Measurements from ENCODE around the gene CTXND1. TPM values are rescaled to one million over a fixed set of nuclear protein-coding genes. Genes with fewer than 3 reads are reported as not detected.

CTXND1 gene
- total and polyA plus RNA-seq, 4 donors, result 0.05 to 0.21 TPM; not detected in 2

GRCh38 chr15:80249973-80250372, 2.0 kb downstream of the CTXND1 start:
- ATAC-seq (ENCODE audit: low FRiP score), result no peak
- H3K36me3 ChIP-seq (ENCODE audit: control insufficient read depth in 1 of 2, insufficient read depth in 2 of 2, low read length in 1 of 2), result no peaks in the 10 kb centered on the region

DNA sequence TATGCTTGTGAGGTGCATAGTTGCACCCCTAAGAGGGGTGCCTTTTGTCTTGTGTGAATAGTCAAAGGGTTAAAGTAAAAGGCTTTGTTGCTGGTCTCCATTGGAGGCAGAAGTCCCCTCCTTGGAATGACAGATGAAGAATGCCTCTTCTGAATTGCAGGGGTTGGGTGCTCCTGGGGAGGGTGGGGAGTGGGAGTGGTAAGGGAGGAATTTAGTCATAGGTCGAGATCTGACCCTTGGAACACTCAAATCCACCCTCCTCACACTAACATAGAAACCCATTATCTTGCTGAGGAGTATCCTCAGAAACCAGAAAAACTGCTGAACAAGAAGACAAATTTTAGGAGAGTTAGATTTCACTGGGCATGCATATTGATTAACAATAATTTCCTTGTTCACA, 4.7 kb downstream of the CTXND1 start:
- ATAC-seq (ENCODE audit: low FRiP score) (no peak), DNase-seq (no peak)
- H3K36me3 ChIP-seq (ENCODE audit: control insufficient read depth in 1 of 2, insufficient read depth in 2 of 2, low read length in 1 of 2), result no peaks in the 10 kb centered on the region
- intact Hi-C loops (cut with DNase I), result no loop called here
- no peak overlapping the region for H3K4me3 ChIP-seq (ENCODE audit: low read length in 2 of 2)
- 31 to 41% methylated on average over 1 of the region's 1 CpG for WGBS, 2 donors
- H3K9me3 ChIP-seq (ENCODE audit: control insufficient read depth, low read length), result no peaks in the 10 kb centered on the region
- no peaks in the 10 kb centered on the region for H3K4me1 ChIP-seq (ENCODE audit: control insufficient read depth in 1 of 2, insufficient read depth in 2 of 2, low read length in 2 of 2)
- H3K27ac ChIP-seq (ENCODE audit: low read depth in 1 of 2, low read length in 2 of 2), result no peak overlapping the region
- no peaks in the 10 kb centered on the region for H3K27me3 ChIP-seq (ENCODE audit: control insufficient read depth in 1 of 2, insufficient read depth in 2 of 2, low read length in 1 of 2)

More at GRCh38 chr15:80249973-80250372, 2.0 kb downstream of the CTXND1 start:
- intact Hi-C loops (cut with DNase I), result no loop called here
- no peaks in the 10 kb centered on the region for H3K4me1 ChIP-seq (ENCODE audit: control insufficient read depth in 1 of 2, insufficient read depth in 2 of 2, low read length in 2 of 2)
- no peak overlapping the region for H3K27ac ChIP-seq (ENCODE audit: low read depth in 1 of 2, low read length in 2 of 2)
- no peak overlapping the region for H3K4me3 ChIP-seq (ENCODE audit: low read length in 2 of 2)
- no peak for DNase-seq
- 62 to 63% methylated on average over 2 of the region's 2 CpGs for WGBS, 2 donors
- no peaks in the 10 kb centered on the region for H3K9me3 ChIP-seq (ENCODE audit: control insufficient read depth, low read length)
- H3K27me3 ChIP-seq (ENCODE audit: control insufficient read depth in 1 of 2, insufficient read depth in 2 of 2, low read length in 1 of 2), result no peaks in the 10 kb centered on the region

DNA sequence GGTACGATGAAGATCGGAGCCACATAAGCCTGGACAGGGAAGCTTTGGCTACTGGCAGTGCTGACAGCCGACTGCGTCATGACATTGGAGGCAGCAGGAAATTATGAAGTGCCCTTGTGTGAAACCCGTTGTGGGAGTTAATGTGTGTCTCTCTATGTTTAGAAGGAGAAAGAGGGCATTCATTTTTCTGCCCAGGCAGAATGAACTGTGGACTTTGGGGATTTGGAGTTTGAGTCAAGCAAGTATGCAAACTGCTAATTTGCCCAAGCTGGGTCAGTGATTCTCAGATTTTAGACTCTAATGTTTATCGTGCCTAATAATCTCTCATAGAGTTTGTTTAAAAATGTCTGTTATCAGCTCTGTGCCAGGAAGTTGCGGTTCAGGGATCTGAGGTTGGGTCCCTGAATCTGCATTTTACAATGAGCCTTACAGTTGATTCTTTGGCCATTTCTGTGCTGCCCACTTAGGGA, 5.6 kb downstream of the CTXND1 start:
- no peak overlapping the region for H3K4me3 ChIP-seq (ENCODE audit: low read length in 2 of 2)
- no peaks in the 10 kb centered on the region for H3K9me3 ChIP-seq (ENCODE audit: control insufficient read depth, low read length)
- intact Hi-C loops (cut with DNase I), result no loop called here
- no peak overlapping the region for H3K27ac ChIP-seq (ENCODE audit: low read depth in 1 of 2, low read length in 2 of 2)
- WGBS, 2 donors, result 43 to 56% methylated on average over 7 of the region's 7 CpGs
- H3K4me1 ChIP-seq (ENCODE audit: control insufficient read depth in 1 of 2, insufficient read depth in 2 of 2, low read length in 2 of 2), result no peaks in the 10 kb centered on the region
- no peak for ATAC-seq (ENCODE audit: low FRiP score)
- no peaks in the 10 kb centered on the region for H3K27me3 ChIP-seq (ENCODE audit: control insufficient read depth in 1 of 2, insufficient read depth in 2 of 2, low read length in 1 of 2)
- no peak for DNase-seq
- no peaks in the 10 kb centered on the region for H3K36me3 ChIP-seq (ENCODE audit: control insufficient read depth in 1 of 2, insufficient read depth in 2 of 2, low read length in 1 of 2)

DNA sequence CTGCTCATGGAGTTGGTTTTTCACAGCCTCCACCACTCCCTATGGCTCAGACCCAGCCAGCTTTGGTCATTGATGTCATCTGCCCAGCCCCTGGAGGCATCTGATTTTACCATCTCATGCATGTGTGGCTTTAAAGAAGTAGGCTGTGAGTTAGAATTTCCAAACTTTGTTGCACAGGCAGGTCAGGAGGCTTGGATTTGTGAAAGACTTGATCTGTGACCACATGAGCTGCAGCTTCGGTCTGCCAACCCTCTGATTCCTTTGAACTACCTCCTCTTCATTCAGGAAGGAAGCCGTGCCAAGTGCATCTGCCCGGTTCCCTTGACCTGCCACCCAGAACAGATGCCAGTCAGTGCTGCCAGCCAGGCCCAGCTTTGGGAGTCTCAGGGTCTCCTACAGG, 9.2 kb downstream of the CTXND1 start:
- no peak for DNase-seq
- no peaks in the 10 kb centered on the region for H3K4me1 ChIP-seq (ENCODE audit: control insufficient read depth in 1 of 2, insufficient read depth in 2 of 2, low read length in 2 of 2)
- H3K27ac ChIP-seq (ENCODE audit: low read depth in 1 of 2, low read length in 2 of 2), result no peak overlapping the region
- no peaks in the 10 kb centered on the region for H3K9me3 ChIP-seq (ENCODE audit: control insufficient read depth, low read length)
- no peak for ATAC-seq (ENCODE audit: low FRiP score)
- H3K27me3 ChIP-seq (ENCODE audit: control insufficient read depth in 1 of 2, insufficient read depth in 2 of 2, low read length in 1 of 2), result no peaks in the 10 kb centered on the region
- WGBS, 2 donors, result 78 to 79% methylated on average over 3 of the region's 3 CpGs
- H3K36me3 ChIP-seq (ENCODE audit: control insufficient read depth in 1 of 2, insufficient read depth in 2 of 2, low read length in 1 of 2), result no peaks in the 10 kb centered on the region
- no peak overlapping the region for H3K4me3 ChIP-seq (ENCODE audit: low read length in 2 of 2)
- intact Hi-C loops (cut with DNase I), result no loop called here

DNA sequence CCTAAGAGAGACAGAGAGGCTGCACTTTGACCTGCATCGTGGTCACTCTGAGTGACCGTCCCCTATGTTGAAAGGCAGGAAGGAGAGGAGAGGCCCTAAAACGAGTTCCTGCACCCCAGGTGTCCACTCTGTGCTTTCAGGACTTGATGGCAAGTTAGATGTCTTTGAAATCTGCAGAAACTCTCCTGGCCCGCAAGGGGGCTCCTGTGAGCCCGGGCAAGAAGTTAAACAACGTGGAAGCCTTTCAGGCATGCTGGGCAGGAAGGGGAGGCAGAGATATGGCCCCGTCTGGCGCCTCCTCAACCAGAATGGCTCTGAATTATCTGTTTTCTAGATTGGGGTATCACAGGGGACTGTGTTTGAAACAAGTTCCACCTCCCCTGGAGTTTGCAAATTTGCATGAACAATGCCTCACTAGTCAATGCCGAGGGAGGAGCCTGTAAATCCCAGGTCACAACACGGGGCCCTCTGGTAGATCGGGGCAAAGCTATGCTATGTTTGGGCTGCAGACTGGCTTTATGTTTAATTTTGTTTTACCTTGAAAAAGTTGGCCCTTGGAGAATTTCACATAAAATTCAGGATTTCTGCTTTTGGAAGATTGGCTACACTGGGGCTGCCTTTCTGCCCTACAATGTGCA, 9.8 kb downstream of the CTXND1 start:
- DNase-seq, result no peak
- no peak overlapping the region for H3K27ac ChIP-seq (ENCODE audit: low read depth in 1 of 2, low read length in 2 of 2)

DNA sequence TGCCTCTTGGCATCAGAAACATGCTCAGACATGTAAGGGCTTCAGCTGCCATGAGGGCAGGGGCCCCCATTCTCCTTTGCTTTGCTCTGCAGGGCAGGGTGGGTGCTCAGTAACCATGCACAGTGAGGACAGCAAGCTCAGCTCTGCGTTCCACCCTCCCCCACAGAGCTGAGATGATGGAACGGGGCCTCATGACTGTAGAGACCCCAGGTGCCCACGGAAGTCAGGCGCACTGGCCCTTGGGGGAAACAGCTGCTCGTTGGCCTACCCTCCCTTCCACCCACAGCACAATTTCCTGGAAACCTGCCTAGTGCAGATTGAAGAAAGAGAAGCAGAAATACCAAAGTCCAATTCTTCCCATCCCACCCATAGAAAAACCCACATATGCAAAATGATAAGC, 10.5 kb downstream of the CTXND1 start:
- Histone ChIP-seq H3K36me3 (ENCODE audit: control insufficient read depth in 1 of 2, insufficient read depth in 2 of 2, low read length in 1 of 2) (no peaks in the 10 kb centered on the region), H3K27ac (ENCODE audit: low read depth in 1 of 2, low read length in 2 of 2) (no peak overlapping the region), H3K9me3 (ENCODE audit: control insufficient read depth, low read length) (no peaks in the 10 kb centered on the region), H3K4me3 (ENCODE audit: low read length in 2 of 2) (no peak overlapping the region), H3K4me1 (ENCODE audit: control insufficient read depth in 1 of 2, insufficient read depth in 2 of 2, low read length in 2 of 2) (no peaks in the 10 kb centered on the region), H3K27me3 (ENCODE audit: control insufficient read depth in 1 of 2, insufficient read depth in 2 of 2, low read length in 1 of 2) (no peaks in the 10 kb centered on the region)
- WGBS, 2 donors, result 56 to 61% methylated on average over 5 of the region's 5 CpGs
- intact Hi-C loops (cut with DNase I), result no loop called here
- no peak for ATAC-seq (ENCODE audit: low FRiP score)
- DNase-seq, result no peak

More for the DNA sequence above, 9.8 kb downstream of the CTXND1 start:
- Histone ChIP-seq H3K27me3 (ENCODE audit: control insufficient read depth in 1 of 2, insufficient read depth in 2 of 2, low read length in 1 of 2) (no peaks in the 10 kb centered on the region), H3K4me1 (ENCODE audit: control insufficient read depth in 1 of 2, insufficient read depth in 2 of 2, low read length in 2 of 2) (no peaks in the 10 kb centered on the region), H3K9me3 (ENCODE audit: control insufficient read depth, low read length) (no peaks in the 10 kb centered on the region), H3K4me3 (ENCODE audit: low read length in 2 of 2) (no peak overlapping the region), H3K36me3 (ENCODE audit: control insufficient read depth in 1 of 2, insufficient read depth in 2 of 2, low read length in 1 of 2) (no peaks in the 10 kb centered on the region)
- ATAC-seq (ENCODE audit: low FRiP score), result no peak
- 36% methylated on average over 11 of the region's 11 CpGs for WGBS, 2 donors
- intact Hi-C loops (cut with DNase I), result no loop called here

DNA sequence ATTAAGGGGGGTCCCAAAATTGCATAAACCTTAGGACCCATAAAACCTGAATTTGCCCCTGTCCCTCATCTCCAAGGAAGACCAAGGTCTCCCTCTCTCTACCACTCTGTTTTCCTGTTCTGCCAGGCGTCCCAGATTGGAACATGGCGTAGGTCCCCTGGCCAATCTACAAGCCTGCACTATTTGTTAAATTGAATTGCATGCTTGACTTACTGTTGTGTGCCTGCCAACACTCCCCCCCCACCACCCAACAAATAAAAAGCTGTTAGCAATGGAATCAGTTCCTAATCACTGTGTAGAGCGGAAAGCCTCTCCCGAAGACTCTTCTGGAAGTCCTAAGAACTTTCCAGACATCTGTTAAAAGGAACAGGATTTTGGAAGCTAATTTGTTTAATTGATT, 11.7 kb downstream of the CTXND1 start:
- 76 to 91% methylated on average over 4 of the region's 4 CpGs for WGBS, 2 donors
- Histone ChIP-seq H3K4me1 (ENCODE audit: control insufficient read depth in 1 of 2, insufficient read depth in 2 of 2, low read length in 2 of 2) (no peaks in the 10 kb centered on the region), H3K36me3 (ENCODE audit: control insufficient read depth in 1 of 2, insufficient read depth in 2 of 2, low read length in 1 of 2) (no peaks in the 10 kb centered on the region), H3K4me3 (ENCODE audit: low read length in 2 of 2) (no peak overlapping the region), H3K27ac (ENCODE audit: low read depth in 1 of 2, low read length in 2 of 2) (no peak overlapping the region), H3K9me3 (ENCODE audit: control insufficient read depth, low read length) (no peaks in the 10 kb centered on the region), H3K27me3 (ENCODE audit: control insufficient read depth in 1 of 2, insufficient read depth in 2 of 2, low read length in 1 of 2) (no peaks in the 10 kb centered on the region)
- ATAC-seq (ENCODE audit: low FRiP score), result no peak
- DNase-seq, result no peak
- intact Hi-C loops (cut with DNase I), result no loop called here

DNA sequence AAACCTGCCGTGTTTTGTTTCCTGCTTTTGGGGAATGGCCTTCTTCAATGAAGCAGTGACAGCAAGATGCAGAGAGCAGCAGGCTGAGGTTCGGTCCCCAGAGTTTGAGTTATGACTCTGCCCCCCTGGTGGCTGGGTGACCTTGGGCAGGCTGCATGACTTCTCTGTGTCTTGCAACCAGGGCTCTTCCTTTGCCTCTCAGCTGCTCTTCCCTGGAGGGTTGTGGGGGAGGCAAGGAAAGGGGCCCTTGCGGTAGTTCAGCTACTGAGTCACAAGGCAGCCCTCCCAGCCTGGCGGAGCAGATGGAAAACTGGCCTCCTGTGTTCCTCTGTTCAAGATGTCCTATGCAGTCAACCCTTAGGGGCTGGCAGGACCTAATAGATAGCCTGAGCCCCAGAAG, 17.1 kb downstream of the CTXND1 start:
- peak; percentile 55 to 78 for DNase-seq
- no peaks in the 10 kb centered on the region for H3K4me1 ChIP-seq (ENCODE audit: control insufficient read depth in 1 of 2, insufficient read depth in 2 of 2, low read length in 2 of 2)
- no peaks in the 10 kb centered on the region for H3K9me3 ChIP-seq (ENCODE audit: control insufficient read depth, low read length)
- 56 to 58% methylated on average over 4 of the region's 4 CpGs for WGBS, 2 donors
- no peaks in the 10 kb centered on the region for H3K27me3 ChIP-seq (ENCODE audit: control insufficient read depth in 1 of 2, insufficient read depth in 2 of 2, low read length in 1 of 2)
- intact Hi-C loops (cut with DNase I), result no loop called here
- no peak for ATAC-seq (ENCODE audit: low FRiP score)
- H3K4me3 ChIP-seq (ENCODE audit: low read length in 2 of 2), result no peak overlapping the region
- no peak overlapping the region for H3K27ac ChIP-seq (ENCODE audit: low read depth in 1 of 2, low read length in 2 of 2)
- no peaks in the 10 kb centered on the region for H3K36me3 ChIP-seq (ENCODE audit: control insufficient read depth in 1 of 2, insufficient read depth in 2 of 2, low read length in 1 of 2)

DNA sequence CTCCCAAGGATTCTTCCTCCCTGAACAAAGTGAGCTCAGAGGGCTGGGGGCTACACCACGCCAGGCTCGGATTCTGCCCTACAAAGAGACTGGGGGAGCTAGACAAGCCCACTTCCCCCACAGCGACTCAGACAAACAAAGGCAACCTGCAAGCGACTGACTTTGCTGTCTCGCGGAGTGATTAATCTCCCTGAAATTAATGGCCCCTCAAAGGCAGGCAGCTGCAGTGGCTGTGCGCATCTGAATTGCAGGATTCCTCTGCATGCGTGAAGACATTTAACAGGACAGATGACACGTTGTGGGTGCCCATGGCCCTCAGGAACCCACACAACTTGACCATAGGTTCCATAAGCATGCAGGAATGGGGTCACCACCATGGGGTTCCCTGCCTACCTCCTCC, 18.4 kb downstream of the CTXND1 start:
- no peaks in the 10 kb centered on the region for H3K27me3 ChIP-seq (ENCODE audit: control insufficient read depth in 1 of 2, insufficient read depth in 2 of 2, low read length in 1 of 2)
- no peaks in the 10 kb centered on the region for H3K9me3 ChIP-seq (ENCODE audit: control insufficient read depth, low read length)
- DNase-seq (no peak), ATAC-seq (ENCODE audit: low FRiP score) (no peak)
- H3K36me3 ChIP-seq (ENCODE audit: control insufficient read depth in 1 of 2, insufficient read depth in 2 of 2, low read length in 1 of 2), result no peaks in the 10 kb centered on the region
- H3K27ac ChIP-seq (ENCODE audit: low read depth in 1 of 2, low read length in 2 of 2), result no peak overlapping the region
- intact Hi-C loops (cut with DNase I), result no loop called here
- H3K4me3 ChIP-seq (ENCODE audit: low read length in 2 of 2), result no peak overlapping the region
- 17 to 20% methylated on average over 9 of the region's 9 CpGs for WGBS, 2 donors
- H3K4me1 ChIP-seq (ENCODE audit: control insufficient read depth in 1 of 2, insufficient read depth in 2 of 2, low read length in 2 of 2), result no peaks in the 10 kb centered on the region

Data from aorta (tissue), 5 donors.